CD1c-positive myeloid dendritic cell (primary cell): ENCODE measurements around the gene ZNF385D.
"Not testable (repeated sequence)": the region's sequence is repeated elsewhere in the genome, so short reads cannot be mapped to it uniquely, and the experiment has no call there.

Experiments
- DNase-seq: peaks from one replicate; pipeline ENCODE4 v3.0.0-alpha.2; 2016; ENCODE audit errors: extremely low spot score

Gene ZNF385D

GRCh38 chr3:21446027-21446426 lies 305.0 kb downstream of the ZNF385D start:
- DNase-seq = no peak

GRCh38 chr3:21441821-21442220 lies 309.2 kb downstream of the ZNF385D start:
- DNase-seq = no peak

GRCh38 chr3:21436835-21437234 lies 314.2 kb downstream of the ZNF385D start:
- DNase-seq = no peak

GRCh38 chr3:21435871-21436270 lies 315.1 kb downstream of the ZNF385D start:
- no peak for DNase-seq

GRCh38 chr3:21434310-21434709 lies 316.7 kb downstream of the ZNF385D start:
- no peak for DNase-seq

GRCh38 chr3:21433751-21434150 lies 317.3 kb downstream of the ZNF385D start:
- DNase-seq = no peak

- no peak for DNase-seq
Observed at GRCh38 chr3:21426920-21427319, 324.1 kb downstream of the ZNF385D start.

GRCh38 chr3:21425715-21426114 lies 325.3 kb downstream of the ZNF385D start:
- no peak for DNase-seq

GRCh38 chr3:21421096-21421495 lies 329.9 kb downstream of the ZNF385D start:
- no peak for DNase-seq

GRCh38 chr3:21417991-21418390 lies 333.0 kb downstream of the ZNF385D start:
- DNase-seq = no peak

GRCh38 chr3:21414506-21414905 lies 336.5 kb downstream of the ZNF385D start:
- DNase-seq = no peak

- DNase-seq = no peak
Observed at GRCh38 chr3:21411058-21411457, 340.0 kb downstream of the ZNF385D start.

GRCh38 chr3:21409401-21409800 lies 341.6 kb downstream of the ZNF385D start:
- DNase-seq = no peak

GRCh38 chr3:21407743-21408142 lies 343.3 kb downstream of the ZNF385D start:
- no peak for DNase-seq

- DNase-seq = no peak
Observed at GRCh38 chr3:21405671-21406667, 345.0 kb downstream of the ZNF385D start.

GRCh38 chr3:21398461-21398860 lies 352.5 kb downstream of the ZNF385D start:
- DNase-seq = no peak

- no peak for DNase-seq
Observed at GRCh38 chr3:21393683-21394311, 357.2 kb downstream of the ZNF385D start.

- no peak for DNase-seq
Observed at GRCh38 chr3:21392526-21392925, 358.5 kb downstream of the ZNF385D start.

GRCh38 chr3:21390856-21391255 lies 360.2 kb downstream of the ZNF385D start:
- no peak for DNase-seq

- DNase-seq = no peak
Observed at GRCh38 chr3:21390136-21390535, 360.9 kb downstream of the ZNF385D start.

GRCh38 chr3:21387142-21387826 lies 363.7 kb downstream of the ZNF385D start:
- DNase-seq = not testable (repeated sequence)

- DNase-seq = not testable (repeated sequence)
Observed at GRCh38 chr3:21378036-21378435, 373.0 kb downstream of the ZNF385D start.
